ENCODE measurements around the gene KRT20.
"Not testable (repeated sequence)": the region's sequence is repeated elsewhere in the genome, so short reads cannot be mapped to it uniquely, and the experiment has no call there.

The KRT20 gene

DNA sequence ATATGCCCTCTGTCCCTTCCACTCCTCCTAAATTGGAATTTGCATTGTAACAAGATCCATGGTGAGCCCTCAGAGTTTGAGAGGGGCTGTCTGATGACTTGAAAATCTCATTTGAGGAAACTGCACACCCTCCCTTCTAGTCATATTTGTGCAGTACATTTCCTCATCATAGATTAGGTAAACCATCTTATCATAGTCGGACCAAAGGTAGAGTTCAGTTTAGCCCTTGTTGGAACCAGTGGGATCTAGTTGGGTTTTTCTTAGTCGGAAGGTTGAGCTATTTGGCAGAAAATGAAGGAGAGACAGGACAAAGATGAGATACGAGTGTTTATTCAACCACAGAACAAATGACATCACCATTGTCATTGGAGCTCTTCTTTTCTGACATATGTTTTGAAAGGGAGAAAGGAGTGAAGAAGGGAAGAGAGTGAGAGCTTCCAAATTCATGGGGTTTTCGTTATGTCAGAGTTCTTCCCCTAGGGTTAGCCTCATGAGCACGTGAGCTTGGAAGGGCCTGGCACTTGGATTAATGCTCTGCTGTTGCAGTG lies 15.8 kb upstream of the KRT20 start:
- in situ Hi-C loops (cut with MboI; ENCODE audit: low sequenced_read_pairs) = no loop called here

DNA sequence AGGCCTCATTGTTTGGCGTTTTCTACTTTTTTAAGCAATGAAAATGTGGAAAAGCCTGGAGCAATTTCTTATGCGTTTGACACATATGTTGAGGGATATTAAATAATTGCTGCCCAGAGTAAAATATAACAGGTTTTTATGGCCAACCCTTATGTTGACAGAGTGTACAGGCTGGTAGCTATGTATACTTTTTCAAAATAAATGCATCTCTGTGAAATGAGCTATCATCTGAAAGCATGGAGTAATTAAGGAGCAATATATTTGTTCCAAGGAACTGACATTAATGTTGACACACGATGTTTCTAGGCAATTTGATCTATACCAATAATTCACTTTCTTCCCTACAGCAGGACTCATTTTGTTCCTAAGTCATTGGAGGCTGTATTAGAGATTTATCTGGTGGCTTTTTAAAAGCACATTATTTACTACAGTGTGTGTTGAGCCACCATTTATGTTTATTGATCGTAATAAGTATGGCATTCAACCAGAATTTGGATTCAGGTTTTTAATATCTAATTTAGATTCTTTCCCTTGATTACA lies 11.9 kb upstream of the KRT20 start:
- in situ Hi-C loops (cut with MboI; ENCODE audit: low sequenced_read_pairs) = no loop called here

DNA sequence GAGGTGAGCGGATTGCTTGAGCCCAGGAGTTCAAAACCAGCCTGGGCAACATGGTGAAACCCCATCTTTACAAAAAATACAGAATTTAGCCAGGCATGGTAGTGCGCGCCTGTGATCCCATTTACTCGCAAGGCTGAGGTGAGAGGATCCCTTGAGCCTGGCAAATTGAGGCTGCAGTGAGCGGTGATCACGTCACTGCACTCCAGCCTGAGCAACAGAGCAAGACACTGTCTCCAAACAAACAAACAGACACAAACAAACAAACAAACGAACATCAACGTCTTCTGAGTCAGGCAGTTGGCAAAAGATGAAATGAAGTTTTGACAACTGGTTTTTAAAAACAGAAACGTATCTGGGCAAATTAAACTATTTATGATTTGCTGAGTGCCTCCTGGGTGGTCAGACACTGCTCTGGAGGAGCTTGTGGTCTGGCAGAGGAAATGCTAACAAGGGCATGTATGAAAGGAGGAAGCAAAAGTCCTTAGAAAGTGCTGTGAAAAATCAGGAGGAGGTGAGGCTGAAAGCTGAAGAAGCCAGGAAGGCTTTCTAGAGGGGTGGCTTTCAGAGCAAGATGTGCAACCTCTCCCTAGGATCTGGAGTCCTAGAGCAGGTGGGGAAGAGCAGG lies 10.2 kb upstream of the KRT20 start:
- in situ Hi-C loops (cut with MboI; ENCODE audit: low sequenced_read_pairs) = no loop called here

DNA sequence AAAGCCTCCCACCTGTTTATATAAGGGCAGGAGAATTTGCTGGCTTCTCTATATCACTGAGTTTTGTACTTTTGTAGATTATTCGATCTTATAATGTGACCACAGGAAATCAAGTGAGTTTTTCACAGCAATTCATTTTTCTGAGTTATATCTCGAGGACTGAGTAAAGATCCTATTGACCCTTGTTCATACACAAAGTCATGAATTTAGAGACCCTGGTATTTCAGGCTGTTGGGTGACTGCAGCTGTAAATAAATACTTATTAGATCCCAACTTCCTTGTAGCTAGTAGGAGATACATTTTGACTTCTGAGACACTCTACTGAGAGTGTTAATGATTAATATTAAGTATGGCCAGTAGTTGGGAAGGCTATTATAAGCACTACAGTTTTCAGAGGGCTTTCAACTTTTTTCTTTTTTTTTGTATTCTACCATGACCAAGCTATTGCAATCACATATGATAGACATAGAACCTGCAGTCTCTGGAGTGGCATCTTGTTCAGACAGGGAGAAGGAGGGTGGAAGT lies 3.2 kb upstream of the KRT20 start:
- in situ Hi-C loops (cut with MboI; ENCODE audit: low sequenced_read_pairs) = no loop called here

DNA sequence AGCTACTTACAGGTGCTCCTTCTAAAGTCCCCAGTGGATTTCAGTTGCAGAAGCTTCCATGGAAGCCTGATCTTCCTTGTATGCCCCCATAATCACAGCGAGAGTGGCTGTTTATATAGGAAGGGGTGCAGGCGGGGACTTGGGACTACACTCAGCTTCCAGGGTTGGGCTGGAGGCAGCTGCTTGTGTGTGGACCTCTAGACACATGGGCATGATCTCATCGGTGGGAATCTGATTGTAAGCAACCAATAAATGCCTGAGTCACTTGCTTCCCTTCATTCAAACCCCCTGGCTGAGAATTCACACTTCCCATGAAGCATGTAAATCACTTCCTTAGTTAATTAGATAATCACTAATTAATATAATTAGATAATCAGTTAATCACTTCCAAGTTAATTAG lies 1.0 kb upstream of the KRT20 start:
- in situ Hi-C loops (cut with MboI; ENCODE audit: low sequenced_read_pairs) = no loop called here

DNA sequence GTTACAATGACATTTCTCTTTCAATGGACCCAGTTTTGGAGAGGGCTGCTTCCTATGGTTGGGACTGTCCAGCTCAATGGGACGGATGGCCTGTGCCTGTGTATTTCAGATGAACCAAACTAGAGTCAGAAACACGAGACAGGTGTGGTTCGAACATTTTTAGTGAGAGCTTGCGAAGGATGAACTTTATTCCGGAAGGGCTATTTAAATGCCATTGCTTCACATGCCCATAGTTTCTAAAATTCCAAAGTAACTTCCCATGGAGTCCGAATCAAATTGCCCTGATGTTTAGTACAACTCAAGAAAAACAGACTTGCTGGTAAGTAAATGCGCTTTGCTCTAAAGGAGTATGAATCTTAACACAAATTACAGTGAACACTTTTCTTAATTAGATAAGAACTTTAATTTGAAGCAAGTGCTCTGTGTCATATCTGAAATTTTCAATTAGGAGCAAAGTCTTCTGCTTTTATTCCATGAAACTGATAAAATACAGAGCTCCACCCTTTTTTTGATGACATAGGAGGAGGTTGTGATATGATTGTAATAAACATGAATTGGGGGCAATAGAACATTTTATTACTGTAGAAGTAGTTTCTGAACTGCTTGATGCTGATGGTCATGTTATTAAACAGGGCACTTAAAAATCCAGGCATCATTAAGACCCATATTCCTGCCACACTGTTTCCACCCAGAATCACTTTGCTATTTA lies 1.3 kb downstream of the KRT20 start:
- in situ Hi-C loops (cut with MboI; ENCODE audit: low sequenced_read_pairs) = no loop called here

DNA sequence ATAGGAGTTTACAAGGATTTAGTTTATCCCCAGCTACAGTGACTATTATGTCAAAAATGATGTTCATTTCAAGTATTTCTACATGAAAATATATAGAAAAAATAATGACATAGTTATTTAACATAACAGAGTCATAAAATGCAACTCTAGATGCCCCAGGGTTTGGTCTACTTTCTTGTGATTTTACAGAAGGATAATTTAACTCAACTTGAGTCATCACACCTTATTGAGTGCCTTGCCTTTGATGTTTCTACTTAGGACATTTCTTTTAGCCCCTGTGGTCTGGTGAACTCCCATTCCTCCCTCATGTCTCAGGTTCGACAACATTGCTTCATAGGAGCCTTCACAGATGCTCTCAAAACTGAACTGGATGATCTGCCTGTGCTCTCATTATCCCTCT lies 2.0 kb downstream of the KRT20 start:
- in situ Hi-C loops (cut with MboI; ENCODE audit: low sequenced_read_pairs) = no loop called here

DNA sequence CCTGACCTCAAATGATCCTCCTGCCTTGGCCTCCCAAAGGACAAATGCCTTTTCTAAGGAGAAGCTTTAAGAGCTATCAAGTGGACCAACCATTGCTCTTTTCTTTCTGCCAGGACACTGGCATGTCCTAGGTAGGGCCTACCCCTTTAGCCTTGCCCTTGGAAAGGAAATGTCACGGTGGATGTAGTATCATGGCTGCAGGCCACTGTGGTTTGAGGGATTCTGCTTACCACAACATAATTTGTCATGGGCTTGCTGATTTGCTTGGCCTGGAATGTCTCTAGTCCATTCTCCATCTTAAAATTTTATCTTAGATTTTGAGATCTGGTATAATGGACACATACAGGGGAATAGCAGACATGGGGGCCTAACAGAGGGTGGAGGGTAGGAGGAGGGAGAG lies 6.0 kb downstream of the KRT20 start:
- in situ Hi-C loops (cut with MboI; ENCODE audit: low sequenced_read_pairs) = no loop called here

DNA sequence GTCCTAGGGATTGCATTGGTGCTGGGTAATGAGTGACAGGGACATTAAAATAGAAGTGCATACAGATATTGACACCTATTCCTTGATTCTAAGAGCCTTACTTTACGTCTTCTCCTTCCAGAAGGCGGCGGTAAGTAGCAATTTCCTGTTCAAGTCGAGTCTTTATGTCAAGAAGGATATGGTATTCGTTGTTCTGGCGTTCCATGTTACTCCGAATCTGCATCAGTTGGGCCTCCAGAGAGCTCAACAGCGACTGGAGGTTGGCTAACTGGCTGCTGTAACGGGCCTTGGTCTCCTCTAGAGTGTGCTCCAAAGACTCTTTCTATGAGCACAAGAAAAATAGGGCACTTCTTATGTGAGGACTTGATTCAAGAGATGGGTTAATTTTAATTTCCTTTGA lies 7.0 kb downstream of the KRT20 start:
- in situ Hi-C loops (cut with MboI; ENCODE audit: low sequenced_read_pairs) = no loop called here

DNA sequence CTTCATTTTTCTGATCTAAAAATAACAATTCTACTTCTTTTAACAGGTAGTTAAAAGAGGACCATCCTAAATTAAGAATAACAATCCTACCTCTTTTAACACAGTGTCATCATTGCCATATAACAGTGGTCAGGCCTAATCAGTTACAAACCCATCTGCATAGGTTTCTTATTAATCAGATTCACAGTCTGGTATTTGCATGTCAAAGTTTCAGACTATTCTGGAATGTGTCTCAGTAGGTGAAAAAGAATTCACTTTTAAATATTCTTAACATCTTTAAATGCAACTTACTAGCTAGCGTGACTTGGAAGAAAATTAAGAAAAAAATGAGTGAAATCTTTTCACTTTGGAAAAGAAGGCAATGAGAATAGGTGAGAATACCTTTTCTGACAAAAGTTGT lies 11.2 kb downstream of the KRT20 start:
- in situ Hi-C loops (cut with MboI; ENCODE audit: low sequenced_read_pairs) = no loop called here

DNA sequence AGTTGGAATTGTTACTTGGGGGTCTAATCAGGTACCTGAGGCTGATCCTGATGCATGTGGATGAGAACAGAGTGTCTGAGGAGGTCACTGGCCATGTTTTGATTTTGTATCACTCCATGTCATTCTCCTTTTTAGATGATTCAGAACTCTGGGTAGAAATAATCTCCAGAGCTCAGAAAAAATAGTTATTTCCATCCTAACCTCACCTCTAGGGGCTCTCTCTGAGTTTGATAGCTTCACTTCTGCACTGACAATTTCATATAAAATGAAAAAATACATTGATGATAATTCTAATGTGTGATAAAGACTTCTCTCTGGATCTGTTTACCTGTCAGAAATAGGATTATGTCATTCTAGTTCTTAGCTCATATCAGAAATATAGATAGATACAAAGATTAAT lies 11.8 kb downstream of the KRT20 start:
- in situ Hi-C loops (cut with MboI; ENCODE audit: low sequenced_read_pairs) = no loop called here

DNA sequence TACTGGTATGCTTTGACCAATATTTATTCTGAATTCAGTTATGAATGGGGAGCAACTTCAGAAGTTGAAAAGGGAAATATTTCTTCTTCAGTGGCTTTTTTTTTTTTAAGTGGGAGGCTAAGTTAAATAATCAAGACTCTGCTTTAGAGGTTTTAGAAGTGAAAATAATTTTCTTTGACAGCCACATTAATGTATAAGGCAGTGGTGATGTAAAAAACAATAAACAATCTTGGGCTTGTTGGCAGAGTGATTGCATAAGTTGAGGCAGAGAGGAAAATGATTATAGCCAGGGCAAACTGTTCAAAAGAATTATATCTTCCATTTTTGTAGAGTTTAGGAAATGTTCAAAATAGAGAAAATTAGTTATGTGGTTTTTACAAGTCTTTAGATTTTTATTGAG lies 12.6 kb downstream of the KRT20 start:
- in situ Hi-C loops (cut with MboI; ENCODE audit: low sequenced_read_pairs) = no loop called here

DNA sequence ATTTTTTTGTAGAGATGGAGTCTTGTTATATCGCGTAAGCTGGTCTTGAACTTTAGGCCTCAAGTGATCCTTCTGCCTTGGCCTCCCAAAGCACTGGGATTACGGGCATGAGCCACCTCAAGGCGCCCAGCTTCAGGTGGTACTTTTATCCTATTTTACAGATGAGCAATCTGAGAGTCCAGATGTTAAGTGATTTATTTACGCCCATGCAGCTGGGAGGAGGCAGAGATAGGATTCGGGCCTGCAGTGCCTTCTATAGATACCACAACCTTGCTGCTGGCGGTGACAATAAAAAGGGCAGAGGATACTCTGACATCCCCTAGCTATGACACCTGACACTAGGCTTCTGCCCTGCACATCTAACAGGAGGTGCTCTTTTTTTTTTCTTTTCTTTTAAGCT lies 13.7 kb downstream of the KRT20 start:
- in situ Hi-C loops (cut with MboI; ENCODE audit: low sequenced_read_pairs) = no loop called here

DNA sequence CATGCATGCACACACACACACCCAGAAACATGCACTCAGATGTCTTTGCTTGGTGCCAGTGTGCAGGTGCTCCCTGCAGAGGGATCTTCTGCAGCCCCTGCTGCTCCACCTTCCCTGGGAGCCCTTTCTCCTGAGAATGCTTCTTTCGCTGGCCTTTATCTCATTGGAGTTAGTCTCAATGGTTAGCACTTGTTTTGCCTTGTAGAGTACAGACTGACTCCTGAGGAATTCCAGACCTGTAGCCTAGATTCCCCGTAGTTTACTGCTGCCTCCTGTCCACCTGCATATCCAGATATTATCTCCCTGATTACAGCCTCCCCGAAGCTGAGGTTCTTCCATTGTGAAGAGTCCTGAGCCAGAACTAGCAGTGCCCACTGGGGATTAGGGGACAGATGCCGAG lies 14.9 kb downstream of the KRT20 start:
- in situ Hi-C loops (cut with MboI; ENCODE audit: low sequenced_read_pairs) = no loop called here

DNA sequence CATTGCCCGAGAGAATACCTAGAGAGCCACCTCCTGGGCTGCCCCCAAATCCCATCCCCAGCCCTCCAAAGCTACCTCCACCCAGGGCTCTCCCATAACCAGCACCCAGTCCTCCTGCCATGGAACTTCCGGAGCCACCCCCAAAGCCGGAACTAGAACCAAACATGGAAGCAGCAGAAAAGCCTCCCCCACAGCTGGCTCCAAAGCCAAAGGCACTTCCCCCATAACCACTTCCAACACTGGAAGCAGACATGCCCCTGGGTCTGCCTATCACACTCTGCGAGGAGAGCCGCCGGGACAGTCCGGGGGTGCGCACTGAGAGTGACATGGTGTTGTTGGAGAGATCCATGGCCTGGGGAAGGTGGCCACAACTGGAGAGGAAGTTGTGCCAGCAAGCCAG lies 18.2 kb downstream of the KRT20 start, which contains the start of gene KRT12:
Gene KRT12 (minus strand): TSS at position 386 of the 400 bp plus-strand sequence. CDS start 37 bp downstream, at position 349.
- in situ Hi-C loops (cut with MboI; ENCODE audit: low sequenced_read_pairs) = no loop called here

DNA sequence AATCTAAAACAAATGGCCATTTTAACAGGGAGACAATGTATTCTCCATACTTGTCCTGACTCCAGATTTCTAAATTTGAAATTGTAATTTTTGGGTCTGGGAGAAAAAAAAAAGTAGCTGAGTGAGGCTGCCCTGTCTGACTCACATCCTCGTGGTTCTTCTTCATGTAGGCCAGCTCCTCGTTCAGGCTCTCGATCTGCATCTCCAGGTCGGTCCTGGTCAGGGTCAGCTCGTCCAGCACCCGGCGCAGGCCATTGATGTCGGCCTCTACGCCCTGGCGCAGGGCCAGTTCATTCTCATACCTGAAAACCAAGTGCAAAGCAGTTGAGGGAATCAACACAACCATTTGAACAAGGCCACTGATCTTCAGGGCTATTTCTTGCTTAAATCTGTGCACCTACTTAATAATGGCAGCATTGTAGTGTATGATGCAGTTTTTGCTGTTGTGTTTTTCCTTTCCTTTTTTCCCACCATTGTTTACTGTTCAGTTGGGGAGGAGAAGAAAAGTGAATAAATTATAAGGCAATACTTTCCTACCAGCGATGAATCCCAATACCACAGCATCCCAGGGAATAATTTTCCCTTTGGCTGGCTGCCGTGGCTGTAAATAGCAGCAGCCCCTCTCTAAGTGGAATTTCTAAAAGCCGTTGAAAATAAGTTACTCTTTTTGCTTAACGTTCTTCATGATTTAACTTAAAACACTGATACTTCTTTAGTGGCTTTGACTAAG lies 20.2 kb downstream of the KRT20 start:
- in situ Hi-C loops (cut with MboI; ENCODE audit: low sequenced_read_pairs) = no loop called here

DNA sequence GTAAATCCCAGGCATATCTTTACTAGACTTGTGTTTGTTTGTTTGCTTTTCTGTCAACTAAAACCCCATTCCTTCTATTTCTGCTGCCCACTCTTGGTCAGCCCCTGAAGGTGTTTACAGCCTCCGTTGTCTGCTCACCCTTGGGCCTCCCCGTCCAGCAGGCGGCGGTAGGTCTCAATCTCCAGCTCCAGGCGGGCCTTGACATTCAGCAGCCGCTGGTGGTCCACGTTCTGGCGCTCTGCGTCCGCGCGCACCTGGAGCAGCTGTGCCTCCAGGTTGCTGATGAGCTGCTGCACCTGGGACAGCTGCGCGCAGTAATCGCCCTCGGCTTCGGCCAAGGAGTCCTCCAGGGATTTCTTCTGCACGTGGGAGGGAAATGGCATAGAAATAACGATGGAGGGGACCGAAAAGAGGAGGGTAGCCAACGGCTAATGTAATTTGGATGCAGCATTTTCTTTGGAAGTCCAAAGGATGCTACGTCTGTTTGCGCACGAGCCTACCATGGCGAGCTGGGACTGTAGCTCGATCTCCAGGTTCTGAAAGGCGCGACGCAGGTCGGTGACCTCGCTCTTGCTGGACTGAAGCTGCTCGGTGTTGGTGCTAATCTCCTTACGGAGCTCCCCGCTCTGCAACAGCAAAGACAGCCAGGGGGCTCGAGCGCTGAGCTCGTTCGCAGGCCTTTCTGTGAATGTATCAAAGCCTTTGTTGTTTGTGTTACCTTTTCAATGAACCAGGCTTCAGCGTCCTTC lies 21.9 kb downstream of the KRT20 start:
- in situ Hi-C loops (cut with MboI; ENCODE audit: low sequenced_read_pairs) = no loop called here

DNA sequence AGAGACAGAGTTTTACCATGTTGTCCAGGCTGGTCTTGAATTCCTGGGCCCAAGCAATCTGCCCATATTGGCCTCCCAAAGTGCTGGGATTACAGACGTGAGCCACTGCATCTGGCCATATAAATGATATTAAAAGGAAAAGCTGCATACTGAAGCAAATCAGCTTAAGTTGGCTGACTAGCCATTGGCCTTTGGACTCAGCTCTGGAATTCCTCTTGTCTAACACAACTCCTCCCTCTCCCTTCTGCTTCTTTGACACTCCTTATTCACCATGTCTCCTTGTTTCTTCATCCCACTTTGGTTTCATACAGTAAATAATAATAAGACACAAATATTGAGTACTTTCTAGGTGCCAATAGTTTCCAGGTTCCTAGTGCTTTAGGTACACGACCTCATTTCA lies 25.5 kb downstream of the KRT20 start:
- in situ Hi-C loops (cut with MboI; ENCODE audit: low sequenced_read_pairs) = no loop called here

DNA sequence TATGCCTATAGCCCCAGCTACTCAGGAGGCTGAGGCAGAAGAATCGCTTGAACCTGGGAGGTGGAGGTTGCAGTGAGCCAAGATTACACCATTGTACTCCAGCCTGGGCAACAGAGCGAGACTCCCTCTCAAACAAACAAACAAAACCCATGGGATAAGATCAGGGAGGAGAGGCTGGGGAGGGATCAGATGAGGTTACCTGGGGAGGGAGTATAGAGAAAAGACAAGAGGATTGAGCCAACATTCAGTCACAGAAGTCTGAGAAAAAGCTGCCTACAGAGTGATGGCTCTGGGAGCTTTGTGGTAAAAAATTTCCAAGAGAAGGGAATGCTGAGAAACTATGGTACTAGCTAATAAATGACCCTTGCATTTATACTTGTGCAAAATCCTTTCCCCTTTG lies 26.4 kb downstream of the KRT20 start:
- in situ Hi-C loops (cut with MboI; ENCODE audit: low sequenced_read_pairs) = not testable (repeated sequence)

DNA sequence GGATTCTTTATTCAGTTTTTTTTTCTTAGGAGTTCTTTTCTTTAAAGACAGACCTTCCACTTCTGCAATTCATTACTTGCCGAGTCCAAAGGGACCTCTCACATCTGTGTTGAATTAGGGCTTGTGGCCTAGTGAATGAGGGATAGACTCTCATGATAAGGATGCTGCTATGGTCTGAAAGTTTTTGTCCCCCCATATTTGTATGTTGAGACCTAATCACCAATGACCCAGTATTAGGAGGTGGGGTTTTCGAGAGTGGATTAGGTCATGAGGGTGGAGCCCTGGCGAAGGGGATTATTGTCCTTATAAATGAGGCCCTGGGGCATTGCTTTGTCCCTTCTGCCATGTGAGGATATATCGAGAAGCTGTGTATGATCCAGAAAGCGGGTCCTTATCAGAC lies 27.5 kb downstream of the KRT20 start:
- in situ Hi-C loops (cut with MboI; ENCODE audit: low sequenced_read_pairs) = no loop called here
